Fibroblast of lung (primary cell): ENCODE measurements around the gene ABLIM2. TPM values are rescaled to one million over a fixed set of nuclear protein-coding genes. Genes with fewer than 3 reads are reported as not detected.

ENCODE experiments used
- DNase-seq, 2 donors: peaks; one replicate each; pipeline versions ENCODE4 v3.0.0 to v3.0.0-alpha.2; 2010; ENCODE audit warnings: low read depth in 2 of 2
- H2AFZ ChIP-seq: 2 replicates; pipeline ENCODE4 v1.5.1; 2012; ENCODE audit warnings: low read length, control low read depth, inconsistent platforms
- H3K27ac ChIP-seq: 2 replicates; pipeline ENCODE4 v1.5.1; 2011; ENCODE audit warnings: low read length, control low read depth; ENCODE audit not compliant: insufficient read depth
- H3K27me3 ChIP-seq: 2 replicates; pipeline ENCODE4 v1.5.1; 2011; ENCODE audit warnings: mild to moderate bottlenecking, low read length; ENCODE audit not compliant: control insufficient read depth, insufficient read depth
- H3K36me3 ChIP-seq: 2 replicates; pipeline ENCODE4 v1.5.1; 2011; ENCODE audit warnings: low read length; ENCODE audit not compliant: control insufficient read depth, insufficient read depth
- H3K4me1 ChIP-seq: 2 replicates; pipeline ENCODE4 v1.5.1; 2011; ENCODE audit warnings: low read length; ENCODE audit not compliant: control insufficient read depth, insufficient read depth; ENCODE audit errors: extremely low read depth
- H3K4me2 ChIP-seq: 2 replicates; pipeline ENCODE4 v1.5.1; 2011; ENCODE audit warnings: low read length, control low read depth; ENCODE audit not compliant: insufficient read depth; ENCODE audit errors: extremely low read depth
- H3K4me3 ChIP-seq, 4 experiments: fragments of 200-600 bp in 1 of 4; sonication (generic) in 1 of 4; replicated peaks in 1 of 4; 2 replicates each; pipeline ENCODE4 v1.5.1; 2011 to 2016; ENCODE audit warnings: low read length in 4 of 4, low read depth in 3 of 4, mild to moderate bottlenecking in 3 of 4, control low read depth in 2 of 4, inconsistent platforms in 1 of 4, mixed read lengths in 1 of 4; ENCODE audit not compliant: insufficient read depth in 1 of 4; ENCODE audit errors: control extremely low read depth in 1 of 4
- H3K79me2 ChIP-seq: 2 replicates; pipeline ENCODE4 v1.5.1; 2012; ENCODE audit warnings: mild to moderate bottlenecking, low read length, inconsistent platforms; ENCODE audit not compliant: control insufficient read depth, insufficient read depth
- H3K9ac ChIP-seq: 2 replicates; pipeline ENCODE4 v1.5.1; 2011; ENCODE audit warnings: mild to moderate bottlenecking, low read length, control low read depth; ENCODE audit not compliant: insufficient read depth
- H3K9me3 ChIP-seq: 2 replicates; pipeline ENCODE4 v1.5.1; 2012; ENCODE audit warnings: low read depth, low read length; ENCODE audit not compliant: control insufficient read depth, insufficient read depth
- H4K20me1 ChIP-seq: 2 replicates; pipeline ENCODE4 v1.5.1; 2011; ENCODE audit warnings: low read length; ENCODE audit not compliant: control insufficient read depth, insufficient read depth; ENCODE audit errors: extremely low read depth
- EZH2 ChIP-seq: IDR thresholded peaks from 2 replicates; pipeline ENCODE4 v1.5.1; 2012; ENCODE audit warnings: low read length, control low read depth, mild to moderate bottlenecking; ENCODE audit errors: missing control alignments
- polyA plus RNA-seq, 2 donors: library from polyadenylated mRNA; depleted of rRNA in 1 of 2; stranded (reverse) in 1 of 2; unstranded in 1 of 2; fragments of >200 nt; gene quantifications; 2 replicates each; pipeline ENCODE4 v1.2.1, GENCODE V29; 2011 to 2012; ENCODE audit warnings: missing spikeins in 1 of 2
- total RNA-seq: library from RNA; depleted of rRNA; stranded (reverse); fragments of >200 nt; gene quantifications from 2 replicates; pipeline ENCODE4 v1.2.1, GENCODE V29; 2014
- TF ChIP-seq, protein P1 (sequence below), 2 donors: IDR thresholded peaks in 1 of 2; conservative IDR thresholded peaks in 1 of 2; 1 replicate in 1 of 2; 2 replicates in 1 of 2; pipeline ENCODE4 v1.5.1; 2011 to 2012; ENCODE audit warnings: low read length in 2 of 2, control low read depth in 1 of 2, inconsistent platforms in 1 of 2, low read depth in 1 of 2, mild to moderate bottlenecking in 1 of 2

Gene ABLIM2
- total and polyA plus RNA-seq, 2 donors (not counting 1 experiment from before 2014, with no cell fraction given): 0.66 to 2.6 TPM

DNA sequence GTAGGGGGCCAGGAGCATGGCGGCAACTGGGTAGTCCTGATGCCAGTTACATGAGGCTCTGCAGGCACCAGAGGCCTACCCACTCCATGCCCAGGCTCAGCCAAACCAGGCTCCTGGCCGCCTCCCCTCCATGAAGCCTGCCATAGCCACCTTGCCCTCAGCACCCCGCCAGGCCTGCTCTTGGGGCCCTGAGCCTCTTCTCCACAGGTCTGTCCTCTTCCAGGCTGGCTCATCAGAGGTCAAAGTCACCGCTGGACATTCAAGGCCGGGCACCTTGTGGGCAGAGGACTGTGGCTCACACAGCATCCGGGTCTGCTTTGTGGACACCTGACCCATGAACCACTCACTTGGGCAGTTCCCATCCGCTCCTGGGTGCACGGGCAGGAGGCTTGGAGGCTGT lies 158.9 kb downstream of the ABLIM2 start:
- H3K4me3 ChIP-seq: no peak overlapping the region
- no peak overlapping the region for H3K27ac ChIP-seq
- H2AFZ ChIP-seq: no peak overlapping the region
- no peak for TF ChIP-seq EZH2
- TF ChIP-seq, protein P1, sequence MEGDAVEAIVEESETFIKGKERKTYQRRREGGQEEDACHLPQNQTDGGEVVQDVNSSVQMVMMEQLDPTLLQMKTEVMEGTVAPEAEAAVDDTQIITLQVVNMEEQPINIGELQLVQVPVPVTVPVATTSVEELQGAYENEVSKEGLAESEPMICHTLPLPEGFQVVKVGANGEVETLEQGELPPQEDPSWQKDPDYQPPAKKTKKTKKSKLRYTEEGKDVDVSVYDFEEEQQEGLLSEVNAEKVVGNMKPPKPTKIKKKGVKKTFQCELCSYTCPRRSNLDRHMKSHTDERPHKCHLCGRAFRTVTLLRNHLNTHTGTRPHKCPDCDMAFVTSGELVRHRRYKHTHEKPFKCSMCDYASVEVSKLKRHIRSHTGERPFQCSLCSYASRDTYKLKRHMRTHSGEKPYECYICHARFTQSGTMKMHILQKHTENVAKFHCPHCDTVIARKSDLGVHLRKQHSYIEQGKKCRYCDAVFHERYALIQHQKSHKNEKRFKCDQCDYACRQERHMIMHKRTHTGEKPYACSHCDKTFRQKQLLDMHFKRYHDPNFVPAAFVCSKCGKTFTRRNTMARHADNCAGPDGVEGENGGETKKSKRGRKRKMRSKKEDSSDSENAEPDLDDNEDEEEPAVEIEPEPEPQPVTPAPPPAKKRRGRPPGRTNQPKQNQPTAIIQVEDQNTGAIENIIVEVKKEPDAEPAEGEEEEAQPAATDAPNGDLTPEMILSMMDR (conservative IDR thresholded peaks at IDR 0.05 in 1 of 2, IDR thresholded peaks at IDR 0.05 in 1 of 2; ENCODE audit: low read depth in 1 of 2, low read length in 2 of 2): no peak
- H3K36me3 ChIP-seq: no peaks in the 10 kb centered on the region
- H3K4me2 ChIP-seq: no peak overlapping the region
- no peak for DNase-seq
- no peaks in the 10 kb centered on the region for H3K27me3 ChIP-seq
- no peaks in the 10 kb centered on the region for H3K79me2 ChIP-seq
- no peaks in the 10 kb centered on the region for H4K20me1 ChIP-seq
- no peak overlapping the region for H3K9ac ChIP-seq
- H3K9me3 ChIP-seq: no peaks in the 10 kb centered on the region
- H3K4me1 ChIP-seq: no peaks in the 10 kb centered on the region

DNA sequence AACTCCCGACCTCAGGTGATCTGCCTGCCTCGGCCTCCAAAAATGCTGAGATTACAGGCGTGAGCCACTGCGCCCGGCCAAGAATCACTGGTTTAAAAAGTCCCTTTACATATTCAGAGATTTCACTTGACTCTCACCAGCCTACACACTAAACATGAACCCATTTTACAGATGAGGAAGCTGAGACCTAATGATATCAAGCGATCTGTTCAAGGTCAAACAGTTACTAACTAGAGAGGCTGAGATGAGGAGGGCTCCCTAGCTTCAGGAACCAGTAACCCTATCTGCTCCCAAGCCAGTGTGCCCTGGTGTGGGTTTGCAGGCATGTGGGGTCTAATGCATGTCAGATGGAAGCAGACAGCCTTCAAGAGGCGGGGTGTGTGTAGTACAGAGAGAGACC lies 159.3 kb downstream of the ABLIM2 start:
- TF ChIP-seq, protein P1 (conservative IDR thresholded peaks at IDR 0.05 in 1 of 2, IDR thresholded peaks at IDR 0.05 in 1 of 2; ENCODE audit: low read depth in 1 of 2, low read length in 2 of 2): no peak
- no peak for TF ChIP-seq EZH2
- no peaks in the 10 kb centered on the region for H3K4me1 ChIP-seq
- no peak overlapping the region for H3K27ac ChIP-seq
- H3K9me3 ChIP-seq: no peaks in the 10 kb centered on the region
- H3K79me2 ChIP-seq: no peaks in the 10 kb centered on the region
- H3K36me3 ChIP-seq: no peaks in the 10 kb centered on the region
- H3K27me3 ChIP-seq: no peaks in the 10 kb centered on the region
- DNase-seq: no peak
- no peak overlapping the region for H3K4me2 ChIP-seq
- H3K4me3 ChIP-seq: no peak overlapping the region
- no peak overlapping the region for H3K9ac ChIP-seq
- no peak overlapping the region for H2AFZ ChIP-seq
- H4K20me1 ChIP-seq: no peaks in the 10 kb centered on the region

DNA sequence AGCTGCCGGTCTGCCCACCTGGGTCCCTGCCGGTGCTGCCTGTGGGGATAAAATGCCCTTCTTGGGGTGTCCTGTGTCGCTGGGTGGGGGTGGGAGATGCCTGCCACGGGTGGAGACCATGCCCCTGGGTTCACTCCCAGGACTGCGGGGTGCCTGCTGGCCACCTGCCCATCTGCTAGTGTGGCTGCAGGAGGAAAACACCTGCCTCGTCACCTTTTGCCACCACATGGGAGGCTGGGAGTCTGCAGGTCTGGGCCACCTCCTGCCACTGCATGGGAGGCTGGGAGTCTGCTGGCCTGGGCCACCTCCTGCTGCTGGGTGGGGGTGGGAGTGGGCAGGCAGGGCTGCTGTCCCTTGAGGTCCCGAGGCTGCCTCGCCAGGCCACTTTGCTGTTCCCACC lies 160.2 kb downstream of the ABLIM2 start:
- no peak overlapping the region for H3K4me2 ChIP-seq
- TF ChIP-seq EZH2: no peak
- TF ChIP-seq, protein P1 (conservative IDR thresholded peaks at IDR 0.05 in 1 of 2, IDR thresholded peaks at IDR 0.05 in 1 of 2; ENCODE audit: low read depth in 1 of 2, low read length in 2 of 2): no peak
- H3K4me3 ChIP-seq: no peak overlapping the region
- H3K27ac ChIP-seq: no peak overlapping the region
- no peaks in the 10 kb centered on the region for H3K27me3 ChIP-seq
- no peaks in the 10 kb centered on the region for H4K20me1 ChIP-seq
- H3K79me2 ChIP-seq: no peaks in the 10 kb centered on the region
- H3K9me3 ChIP-seq: no peaks in the 10 kb centered on the region
- H3K36me3 ChIP-seq: no peaks in the 10 kb centered on the region
- H3K4me1 ChIP-seq: no peaks in the 10 kb centered on the region
- DNase-seq: no peak
- no peak overlapping the region for H2AFZ ChIP-seq
- no peak overlapping the region for H3K9ac ChIP-seq
